Tibial artery (tissue), 4 donors: ENCODE data around the gene ICOS.
"Not testable (repeated sequence)": the region's sequence is repeated elsewhere in the genome, so short reads cannot be mapped to it uniquely, and the experiment has no call there.

Experiments
- DNase-seq, 2 donors: peaks; one replicate each; pipeline ENCODE4 v3.0.0-alpha.2; 2019
- H3K27ac ChIP-seq, 2 donors: fragments of 200-600 bp; sonication (generic) in 1 of 2; 1 replicate in 1 of 2; 2 replicates in 1 of 2; pipeline ENCODE4 v1.5.1; 2018 to 2019; ENCODE audit warnings: mild to moderate bottlenecking in 1 of 2
- H3K27me3 ChIP-seq, 2 donors: fragments of 200-600 bp; sonication (generic) in 1 of 2; one replicate each; pipeline versions ENCODE4 v1.5.1 to v1.6.0; 2016 to 2019
- H3K36me3 ChIP-seq, 3 donors: fragments of 200-600 bp; sonication (generic) in 2 of 3; one replicate each; pipeline ENCODE4 v1.5.1; 2016 to 2019; ENCODE audit warnings: mild to moderate bottlenecking in 2 of 3
- H3K4me1 ChIP-seq, 4 donors: fragments of 200-600 bp; sonication (generic) in 2 of 4; 1 replicate in 3 of 4; 2 replicates in 1 of 4; pipeline ENCODE4 v1.5.1; 2016 to 2019
- H3K4me3 ChIP-seq, 2 donors: fragments of 200-600 bp; sonication (generic) in 1 of 2; 1 replicate in 1 of 2; 2 replicates in 1 of 2; pipeline ENCODE4 v1.5.1; 2018 to 2019; ENCODE audit warnings: mild to moderate bottlenecking in 2 of 2
- H3K9me3 ChIP-seq, 3 donors: fragments of 200-600 bp; sonication (generic) in 1 of 3; one replicate each; pipeline ENCODE4 v1.5.1; 2016 to 2019
- intact Hi-C: fragments of 100-400 bp; cut with DNase I; formaldehyde crosslinking; loops from one replicate; pipeline ENCODE4 v1.15.0; 2023; ENCODE audit warnings: low total_unique reads
- TF ChIP-seq, protein P1 (sequence below), 2 experiments: fragments of 200-600 bp in 1 of 2; fragments of 450-650 bp in 1 of 2; IDR thresholded peaks; one replicate each; pipeline ENCODE4 v1.5.1; 2017 to 2019; ENCODE audit warnings: antibody characterized with exemption in 2 of 2, mild to moderate bottlenecking in 1 of 2, moderate library complexity in 1 of 2

Gene ICOS

DNA sequence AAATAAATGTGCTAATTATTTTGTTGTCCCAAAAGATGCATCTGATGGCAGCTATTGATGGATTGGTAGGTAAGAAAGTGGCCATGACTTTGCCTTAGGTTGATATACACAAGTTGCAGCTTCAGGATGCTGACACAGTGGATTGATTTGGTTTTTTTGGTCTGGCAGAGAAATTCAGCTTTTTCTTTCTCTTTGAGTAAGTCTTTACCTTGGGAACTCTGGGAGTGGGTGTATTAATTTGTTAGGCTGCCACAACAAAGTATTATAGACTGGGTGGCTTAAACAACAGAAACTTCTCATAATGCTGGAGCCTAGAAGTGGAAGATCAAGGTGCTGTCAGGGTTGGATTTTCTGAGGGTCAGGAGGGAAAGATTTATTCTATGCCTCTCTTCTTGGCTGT, 19.8 kb upstream of the ICOS start:
- H3K4me1 ChIP-seq = peaks cover 0 to 30% (median 15%) of the 10 kb centered on the region in 4 donors
- DNase-seq = no peak
- H3K27me3 ChIP-seq = no peaks in the 10 kb centered on the region
- TF ChIP-seq, protein P1, sequence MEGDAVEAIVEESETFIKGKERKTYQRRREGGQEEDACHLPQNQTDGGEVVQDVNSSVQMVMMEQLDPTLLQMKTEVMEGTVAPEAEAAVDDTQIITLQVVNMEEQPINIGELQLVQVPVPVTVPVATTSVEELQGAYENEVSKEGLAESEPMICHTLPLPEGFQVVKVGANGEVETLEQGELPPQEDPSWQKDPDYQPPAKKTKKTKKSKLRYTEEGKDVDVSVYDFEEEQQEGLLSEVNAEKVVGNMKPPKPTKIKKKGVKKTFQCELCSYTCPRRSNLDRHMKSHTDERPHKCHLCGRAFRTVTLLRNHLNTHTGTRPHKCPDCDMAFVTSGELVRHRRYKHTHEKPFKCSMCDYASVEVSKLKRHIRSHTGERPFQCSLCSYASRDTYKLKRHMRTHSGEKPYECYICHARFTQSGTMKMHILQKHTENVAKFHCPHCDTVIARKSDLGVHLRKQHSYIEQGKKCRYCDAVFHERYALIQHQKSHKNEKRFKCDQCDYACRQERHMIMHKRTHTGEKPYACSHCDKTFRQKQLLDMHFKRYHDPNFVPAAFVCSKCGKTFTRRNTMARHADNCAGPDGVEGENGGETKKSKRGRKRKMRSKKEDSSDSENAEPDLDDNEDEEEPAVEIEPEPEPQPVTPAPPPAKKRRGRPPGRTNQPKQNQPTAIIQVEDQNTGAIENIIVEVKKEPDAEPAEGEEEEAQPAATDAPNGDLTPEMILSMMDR (IDR thresholded peaks at IDR 0.05) = no peak
- intact Hi-C loops = no loop called here
- no peak overlapping the region for H3K4me3 ChIP-seq
- H3K27ac ChIP-seq = no peak overlapping the region
- H3K36me3 ChIP-seq = no peaks in the 10 kb centered on the region
- H3K9me3 ChIP-seq = no peaks in the 10 kb centered on the region

DNA sequence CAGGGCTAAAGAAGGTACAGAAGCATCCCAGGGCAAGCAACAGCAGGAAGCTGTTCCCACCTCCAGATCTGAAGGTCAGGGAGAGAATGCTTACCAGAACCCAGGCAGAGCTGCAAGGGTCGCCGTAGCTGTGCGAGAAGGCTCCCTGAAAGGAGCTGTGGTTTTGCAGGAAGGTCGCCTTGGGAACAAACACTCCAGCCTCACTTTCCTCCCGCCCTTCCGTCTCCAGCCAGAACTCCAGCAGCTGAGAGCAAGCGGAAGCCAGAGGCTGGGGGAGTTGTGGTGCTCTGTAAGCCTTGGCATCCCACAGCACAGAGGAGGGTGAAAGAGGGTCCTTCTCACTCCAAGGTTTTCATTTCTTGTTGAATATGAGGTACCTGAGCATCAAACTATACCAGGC, 18.3 kb upstream of the ICOS start:
- no peak for DNase-seq
- intact Hi-C loops = no loop called here

GRCh38 chr2:203918839-203919238, 17.7 kb upstream of the ICOS start:
- peak in 1 of 2 donors; percentile 78 for DNase-seq
- Histone ChIP-seq H3K9me3 (no peaks in the 10 kb centered on the region), H3K36me3 (no peaks in the 10 kb centered on the region), H3K4me1 (peaks cover 0 to 28% (median 15%) of the 10 kb centered on the region in 4 donors), H3K27ac (peak overlapping the region; percentile 37 to 64), H3K4me3 (no peak overlapping the region), H3K27me3 (no peaks in the 10 kb centered on the region)
- TF ChIP-seq, protein P1 (IDR thresholded peaks at IDR 0.05) = no peak
- intact Hi-C loops = no loop called here

More for the DNA sequence above, 18.3 kb upstream of the ICOS start:
- H3K9me3 ChIP-seq = no peaks in the 10 kb centered on the region
- no peaks in the 10 kb centered on the region for H3K27me3 ChIP-seq
- H3K36me3 ChIP-seq = no peaks in the 10 kb centered on the region
- peaks cover 0 to 30% (median 15%) of the 10 kb centered on the region in 4 donors for H3K4me1 ChIP-seq
- H3K27ac ChIP-seq = peak overlapping the region; percentile 37 to 64
- H3K4me3 ChIP-seq = no peak overlapping the region
- TF ChIP-seq, protein P1 (IDR thresholded peaks at IDR 0.05) = no peak

- intact Hi-C loops = no loop called here
- no peak for DNase-seq
- H3K36me3 ChIP-seq = no peaks in the 10 kb centered on the region
- TF ChIP-seq, protein P1 (IDR thresholded peaks at IDR 0.05) = no peak
- H3K27ac ChIP-seq = no peak overlapping the region
- H3K9me3 ChIP-seq = no peaks in the 10 kb centered on the region
- no peak overlapping the region for H3K4me3 ChIP-seq
- H3K4me1 ChIP-seq = peaks cover 0 to 10% (median 0%) of the 10 kb centered on the region in 4 donors
- no peaks in the 10 kb centered on the region for H3K27me3 ChIP-seq
Measured at GRCh38 chr2:203925512-203926158, 10.9 kb upstream of the ICOS start.

DNA sequence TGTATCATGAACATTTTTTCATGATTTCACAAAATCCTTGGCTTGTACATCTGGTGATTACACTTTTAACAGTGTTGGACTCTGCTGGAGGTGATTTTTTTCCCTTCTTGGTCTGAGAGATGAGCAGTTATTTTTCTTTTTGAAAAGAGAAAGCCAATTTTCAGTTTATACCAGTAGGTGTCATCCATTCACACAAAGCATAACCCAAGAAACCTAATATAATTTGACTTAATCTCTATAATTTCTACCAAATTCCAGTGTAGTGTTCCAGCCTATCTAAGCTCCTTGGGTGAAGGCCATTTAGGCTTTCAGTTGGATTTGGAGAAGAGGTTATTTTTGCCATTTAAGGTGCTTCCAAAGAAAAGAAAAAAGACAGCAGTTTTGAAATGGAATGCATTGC, 7.7 kb upstream of the ICOS start:
- no peak overlapping the region for H3K4me3 ChIP-seq
- TF ChIP-seq, protein P1 (IDR thresholded peaks at IDR 0.05) = peak; percentile 27 to 37
- no peaks in the 10 kb centered on the region for H3K36me3 ChIP-seq
- no peaks in the 10 kb centered on the region for H3K9me3 ChIP-seq
- H3K27ac ChIP-seq = peak overlapping the region in 1 of 2 donors; percentile 1
- DNase-seq = no peak
- intact Hi-C loops = no loop called here
- peaks cover 0 to 25% (median 4%) of the 10 kb centered on the region in 4 donors for H3K4me1 ChIP-seq
- no peaks in the 10 kb centered on the region for H3K27me3 ChIP-seq

DNA sequence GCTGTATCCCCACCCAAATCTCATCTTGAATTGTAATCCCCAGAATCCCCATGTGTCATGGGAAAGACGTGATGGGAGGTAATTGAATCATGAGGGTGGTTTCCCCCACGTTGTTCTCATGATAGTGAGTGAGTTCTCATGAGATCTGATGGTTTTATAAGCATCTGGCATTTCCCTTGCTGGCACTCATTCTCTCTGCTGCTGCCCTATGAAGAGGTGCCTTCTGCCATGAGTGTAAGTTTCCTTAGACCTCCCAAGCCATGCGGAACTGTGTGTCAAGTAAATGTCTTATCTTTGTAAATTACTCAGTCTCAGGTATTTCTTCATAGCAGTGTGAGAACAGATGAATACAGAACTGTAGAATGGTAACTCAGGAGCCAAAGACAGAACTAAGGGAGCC, 5.3 kb upstream of the ICOS start:
- H3K36me3 ChIP-seq, H3K27ac ChIP-seq, H3K27me3 ChIP-seq, H3K4me3 ChIP-seq, H3K9me3 ChIP-seq, DNase-seq: not testable (repeated sequence)
- H3K4me1 ChIP-seq = peaks cover 0 to 33% (median 5%) of the 10 kb centered on the region in 4 donors
- intact Hi-C loops = loop anchor here (5.0 kb wide), 1 partner anchor 91 kb away; no protein-coding TSS in a partner anchor
